AG09309 (cell line): Measurements from ENCODE around the gene SAMM50.
"Not testable (repeated sequence)": the region's sequence is repeated elsewhere in the genome, so short reads cannot be mapped to it uniquely, and the experiment has no call there.

Source experiments
- DNase-seq: peaks from one replicate; pipeline ENCODE4 v3.0.0-alpha.2; 2010; ENCODE audit warnings: low read depth
- H3K4me3 ChIP-seq: 2 replicates; pipeline ENCODE4 v1.5.1; 2011; ENCODE audit warnings: mild to moderate bottlenecking, low read depth, low read length, moderate library complexity; ENCODE audit not compliant: control insufficient read depth
- TF ChIP-seq, protein P1 (sequence below): IDR thresholded peaks from 2 replicates; pipeline ENCODE4 v1.5.1; 2011; ENCODE audit warnings: mild to moderate bottlenecking, low read depth, low read length, inconsistent platforms; ENCODE audit not compliant: insufficient read depth, control insufficient read depth; ENCODE audit errors: missing control alignments

The SAMM50 gene

DNA sequence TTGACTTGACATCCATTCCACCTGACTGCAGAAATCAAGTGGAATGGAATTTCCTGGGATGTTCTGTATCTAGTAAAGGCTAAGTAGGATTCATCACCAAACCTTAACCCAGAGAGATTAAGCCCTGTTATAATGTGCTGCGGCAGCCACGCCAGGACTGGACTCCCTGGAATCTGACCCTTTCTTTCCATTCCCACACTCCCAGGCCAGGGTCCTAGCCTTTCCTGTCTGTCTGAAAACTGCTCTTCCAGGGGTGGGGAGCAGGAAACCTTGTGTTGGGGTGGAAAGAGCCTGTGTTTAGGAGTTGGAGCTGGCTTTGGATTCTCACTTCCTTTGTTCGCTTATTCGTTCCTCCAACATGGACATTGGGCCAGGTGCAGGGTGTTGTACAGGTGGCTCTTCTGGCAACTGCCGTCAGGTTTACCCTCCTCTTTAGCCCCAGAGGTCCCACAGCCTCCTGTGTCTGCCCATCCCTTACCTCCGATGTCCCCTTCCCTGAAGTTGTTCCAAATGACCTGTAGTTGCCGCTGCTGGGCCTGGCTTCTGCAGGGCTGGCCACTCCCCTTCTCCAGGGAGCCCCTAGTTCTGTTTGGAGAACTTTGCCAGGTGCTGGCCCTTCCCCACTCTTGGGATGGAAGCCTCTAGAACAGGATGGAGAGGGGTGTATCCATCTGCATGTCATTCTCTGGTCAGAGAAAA is 48.3 kb downstream of the SAMM50 start:
- DNase-seq = no peak

DNA sequence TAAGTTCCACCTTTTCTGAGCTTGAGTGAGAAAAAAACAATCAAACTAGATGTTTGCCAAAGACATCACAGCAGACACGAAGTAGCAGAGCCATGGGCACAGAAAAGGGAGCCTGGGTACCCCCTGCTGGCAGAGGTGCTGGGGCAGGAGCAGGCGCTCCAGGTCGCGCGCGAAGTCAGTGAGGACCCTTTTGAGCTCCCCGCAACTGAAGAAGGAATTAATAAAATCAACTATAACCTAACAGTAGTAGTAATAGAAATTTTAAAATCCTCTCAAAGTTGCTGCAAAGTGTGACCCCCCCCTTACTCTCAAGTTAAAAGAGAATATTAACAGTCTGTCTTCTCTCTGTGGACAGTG is 48.8 kb downstream of the SAMM50 start:
- no peak overlapping the region for H3K4me3 ChIP-seq
- no peak for DNase-seq
- TF ChIP-seq, protein P1, sequence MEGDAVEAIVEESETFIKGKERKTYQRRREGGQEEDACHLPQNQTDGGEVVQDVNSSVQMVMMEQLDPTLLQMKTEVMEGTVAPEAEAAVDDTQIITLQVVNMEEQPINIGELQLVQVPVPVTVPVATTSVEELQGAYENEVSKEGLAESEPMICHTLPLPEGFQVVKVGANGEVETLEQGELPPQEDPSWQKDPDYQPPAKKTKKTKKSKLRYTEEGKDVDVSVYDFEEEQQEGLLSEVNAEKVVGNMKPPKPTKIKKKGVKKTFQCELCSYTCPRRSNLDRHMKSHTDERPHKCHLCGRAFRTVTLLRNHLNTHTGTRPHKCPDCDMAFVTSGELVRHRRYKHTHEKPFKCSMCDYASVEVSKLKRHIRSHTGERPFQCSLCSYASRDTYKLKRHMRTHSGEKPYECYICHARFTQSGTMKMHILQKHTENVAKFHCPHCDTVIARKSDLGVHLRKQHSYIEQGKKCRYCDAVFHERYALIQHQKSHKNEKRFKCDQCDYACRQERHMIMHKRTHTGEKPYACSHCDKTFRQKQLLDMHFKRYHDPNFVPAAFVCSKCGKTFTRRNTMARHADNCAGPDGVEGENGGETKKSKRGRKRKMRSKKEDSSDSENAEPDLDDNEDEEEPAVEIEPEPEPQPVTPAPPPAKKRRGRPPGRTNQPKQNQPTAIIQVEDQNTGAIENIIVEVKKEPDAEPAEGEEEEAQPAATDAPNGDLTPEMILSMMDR = no peak

More for the DNA sequence above, 48.3 kb downstream of the SAMM50 start:
- H3K4me3 ChIP-seq = no peak overlapping the region
- TF ChIP-seq, protein P1 = no peak

DNA sequence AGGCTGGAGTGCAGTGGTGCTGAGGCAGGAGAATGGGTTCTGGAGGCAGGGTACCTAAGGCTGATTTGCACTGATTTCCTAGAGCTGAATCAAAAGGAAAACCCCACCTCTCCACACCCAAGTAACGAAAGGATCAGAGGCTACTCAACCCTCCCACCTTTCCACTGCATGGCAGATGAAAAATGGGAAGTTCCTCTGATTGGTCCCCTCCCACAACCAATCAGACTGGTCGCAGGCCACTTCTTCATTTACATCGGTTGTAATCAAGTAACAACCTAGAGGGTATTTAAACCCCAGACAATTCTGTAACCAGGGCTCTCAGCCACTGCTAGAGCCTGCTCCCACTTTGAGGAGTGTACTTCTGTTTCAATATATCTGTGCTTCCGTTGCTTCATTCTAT is 50.3 kb downstream of the SAMM50 start:
- TF ChIP-seq, protein P1 = no peak
- DNase-seq = no peak
- no peak overlapping the region for H3K4me3 ChIP-seq

DNA sequence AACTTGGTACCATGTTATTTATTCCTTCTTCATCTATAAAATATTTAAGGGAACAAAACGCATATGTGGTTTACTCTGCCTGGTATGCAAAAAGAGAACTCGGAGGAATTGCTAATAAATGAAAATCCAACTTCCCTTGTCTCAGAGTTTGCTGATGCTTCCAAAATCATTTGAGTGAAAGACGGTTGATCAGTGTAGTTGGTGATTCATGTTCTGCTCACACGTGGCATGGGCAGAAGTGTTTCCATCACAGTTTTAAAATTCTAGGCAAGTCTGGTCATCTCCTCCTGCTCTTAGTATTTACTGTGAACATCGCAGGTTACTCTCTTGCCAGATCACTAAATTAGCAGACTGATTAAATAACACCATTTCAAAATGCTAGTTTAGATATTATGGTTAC is 56.9 kb downstream of the SAMM50 start:
- no peak overlapping the region for H3K4me3 ChIP-seq
- no peak for DNase-seq
- TF ChIP-seq, protein P1 = no peak

DNA sequence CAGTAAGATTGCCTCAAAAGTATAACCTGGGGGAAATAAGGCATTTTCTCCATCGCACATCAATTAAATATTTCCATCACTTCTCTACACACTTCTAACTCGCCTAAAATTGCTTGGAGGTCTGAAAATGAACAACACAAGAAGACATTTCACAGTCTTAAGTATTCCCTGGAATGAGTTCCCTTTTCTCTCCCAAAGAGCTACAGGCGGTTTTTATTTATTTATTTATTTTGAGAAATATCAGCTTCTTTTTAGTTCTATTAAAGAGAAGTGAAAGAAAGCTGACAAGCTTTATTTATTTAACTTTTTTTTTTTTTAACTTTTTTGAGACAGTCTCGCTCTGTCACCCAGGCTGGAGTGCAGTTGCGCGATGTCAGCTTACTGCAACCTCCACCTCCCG is 57.3 kb downstream of the SAMM50 start:
- H3K4me3 ChIP-seq = no peak overlapping the region
- TF ChIP-seq, protein P1 = no peak
- no peak for DNase-seq

DNA sequence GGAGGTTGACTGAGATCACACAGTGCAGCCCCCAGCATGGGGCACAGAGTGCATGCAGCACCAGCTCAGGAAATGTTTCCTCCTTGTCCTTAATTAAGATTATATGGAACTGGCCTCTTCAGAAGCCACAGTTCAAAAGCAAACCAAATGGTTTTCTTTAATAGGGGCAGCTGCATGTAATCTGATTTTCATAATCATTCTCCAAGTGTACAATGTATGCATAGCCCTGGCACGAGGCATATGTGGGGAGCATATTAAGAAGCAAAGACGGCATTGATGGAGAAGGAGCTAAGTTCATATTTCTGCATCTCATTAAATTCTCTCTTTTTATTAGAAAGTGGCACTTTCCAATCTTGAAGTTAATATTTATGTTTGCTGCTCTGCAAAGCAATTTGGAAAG is 59.0 kb downstream of the SAMM50 start:
- DNase-seq = no peak
- TF ChIP-seq, protein P1 = no peak
- no peak overlapping the region for H3K4me3 ChIP-seq

DNA sequence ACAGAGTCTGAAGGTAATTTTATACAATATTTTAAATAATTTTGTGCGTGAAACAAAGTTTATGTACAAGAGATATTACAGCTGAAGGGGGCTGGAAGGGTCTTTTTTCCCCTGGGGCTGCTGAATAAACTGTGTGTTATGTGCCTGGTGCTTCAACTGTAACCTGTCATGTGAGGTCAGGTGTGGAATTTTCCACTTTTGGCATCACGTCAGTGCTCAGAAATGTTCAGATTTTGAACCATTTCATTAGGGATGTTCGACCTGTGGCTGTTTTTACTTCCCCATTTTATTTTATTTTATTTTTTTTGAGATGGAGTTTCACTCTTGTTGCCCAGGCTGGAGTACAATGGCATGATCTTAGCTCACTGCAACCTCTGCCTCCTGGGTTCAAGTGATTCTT is 61.3 kb downstream of the SAMM50 start:
- not testable (repeated sequence) for H3K4me3 ChIP-seq, DNase-seq
